ENCODE results near the gene RPL36A.

Gene RPL36A

GRCh38 chrX:101393530-101394305, 2.9 kb downstream of the RPL36A start:
- DNase-seq (ENCODE audit: low spot score), result no peak

GRCh38 chrX:101394372-101394771, 3.6 kb downstream of the RPL36A start:
- DNase-seq (ENCODE audit: low spot score), result no peak

- DNase-seq (ENCODE audit: low spot score), result no peak
Measured at GRCh38 chrX:101395789-101396188, 5.0 kb downstream of the RPL36A start.

GRCh38 chrX:101397779-101398178, 7.0 kb downstream of the RPL36A start:
- DNase-seq (ENCODE audit: low spot score), result no peak

GRCh38 chrX:101398694-101399093, 7.9 kb downstream of the RPL36A start:
- no peak for DNase-seq (ENCODE audit: low spot score)

GRCh38 chrX:101399825-101400224, 9.0 kb downstream of the RPL36A start:
- DNase-seq (ENCODE audit: low spot score), result no peak

GRCh38 chrX:101407167-101407747, 16.4 kb downstream of the RPL36A start:
- no peak for DNase-seq (ENCODE audit: low spot score)

GRCh38 chrX:101407748-101408531, 17.1 kb downstream of the RPL36A start, which contains the start of the genes GLA and HNRNPH2:
TSS of gene GLA (minus strand) at chrX:101407925. CDS start at chrX:101407903, 22 bp downstream.
TSS of gene HNRNPH2 (plus strand) at chrX:101408222. CDS start at chrX:101411989, 3,767 bp downstream.
- peak; percentile 96 for DNase-seq (ENCODE audit: low spot score)

GRCh38 chrX:101408532-101408841, 17.7 kb downstream of the RPL36A start:
- DNase-seq (ENCODE audit: low spot score), result no peak

- no peak for DNase-seq (ENCODE audit: low spot score)
Measured at GRCh38 chrX:101409043-101409442, 18.2 kb downstream of the RPL36A start.

- no peak for DNase-seq (ENCODE audit: low spot score)
Measured at GRCh38 chrX:101410461-101410860, 19.6 kb downstream of the RPL36A start.

- DNase-seq (ENCODE audit: low spot score), result no peak
Measured at GRCh38 chrX:101411984-101412383, 21.2 kb downstream of the RPL36A start.

- DNase-seq (ENCODE audit: low spot score), result peak; percentile 75
Measured at GRCh38 chrX:101415180-101416145, 24.7 kb downstream of the RPL36A start.

GRCh38 chrX:101416691-101417090, 25.9 kb downstream of the RPL36A start:
- DNase-seq (ENCODE audit: low spot score), result no peak

GRCh38 chrX:101417190-101417589, 26.4 kb downstream of the RPL36A start:
- no peak for DNase-seq (ENCODE audit: low spot score)

- DNase-seq (ENCODE audit: low spot score), result peak; percentile 54
Measured at GRCh38 chrX:101417981-101418841, 27.4 kb downstream of the RPL36A start.

- DNase-seq (ENCODE audit: low spot score), result no peak
Measured at GRCh38 chrX:101419489-101419888, 28.7 kb downstream of the RPL36A start.

GRCh38 chrX:101427954-101428353, 37.1 kb downstream of the RPL36A start:
- no peak for DNase-seq (ENCODE audit: low spot score)

- DNase-seq (ENCODE audit: low spot score), result no peak
Measured at GRCh38 chrX:101429934-101430333, 39.1 kb downstream of the RPL36A start.

GRCh38 chrX:101430457-101431078, 39.8 kb downstream of the RPL36A start:
- DNase-seq (ENCODE audit: low spot score), result no peak

Data from Ammon's horn (tissue), 1 donor.